HPDE6-E6E7 (cell line): ENCODE results near the gene CYS1.
A peak's percentile ranks its signal among the peaks of the same experiment; 100 is the strongest.
"Not testable (repeated sequence)": the region's sequence is repeated elsewhere in the genome, so short reads cannot be mapped to it uniquely, and the experiment has no call there.

Source experiments
- DNase-seq: peaks from one replicate; pipeline ENCODE4 v3.0.0; 2011; ENCODE audit warnings: missing footprints; ENCODE audit errors: extremely low spot score

The CYS1 gene, protein sequence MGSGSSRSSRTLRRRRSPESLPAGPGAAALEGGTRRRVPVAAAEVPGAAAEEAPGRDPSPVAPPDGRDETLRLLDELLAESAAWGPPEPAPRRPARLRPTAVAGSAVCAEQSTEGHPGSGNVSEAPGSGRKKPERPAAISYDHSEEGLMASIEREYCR

DNA sequence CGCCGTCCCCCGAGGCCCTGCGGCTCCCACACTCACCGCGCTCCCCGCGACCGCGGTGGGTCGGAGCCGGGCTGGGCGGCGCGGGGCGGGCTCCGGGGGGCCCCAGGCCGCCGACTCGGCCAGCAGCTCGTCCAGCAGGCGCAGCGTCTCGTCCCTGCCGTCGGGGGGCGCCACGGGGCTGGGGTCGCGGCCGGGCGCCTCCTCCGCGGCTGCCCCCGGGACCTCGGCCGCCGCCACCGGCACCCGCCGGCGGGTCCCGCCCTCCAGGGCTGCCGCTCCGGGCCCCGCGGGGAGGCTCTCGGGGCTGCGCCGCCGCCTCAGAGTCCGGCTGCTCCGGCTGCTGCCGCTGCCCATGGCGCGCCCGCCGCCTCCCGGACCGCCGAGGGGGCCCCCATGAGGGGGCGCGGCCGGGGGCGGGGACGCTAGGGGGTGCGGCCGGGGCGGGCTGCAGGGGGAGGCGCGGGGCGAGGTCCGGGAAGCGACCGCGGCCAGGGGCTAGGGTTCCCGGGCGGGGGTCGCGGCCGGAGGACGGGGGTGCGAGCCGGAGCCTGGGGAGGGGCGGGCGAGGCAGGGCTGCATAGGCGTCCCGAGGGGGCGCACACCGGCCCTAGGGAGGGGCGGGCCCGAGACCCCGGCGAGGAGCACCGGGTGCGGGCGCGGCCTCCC, at the start of gene CYS1:
TSS of gene CYS1 (minus strand) at position 542 of the 666 bp plus-strand sequence. CDS start at position 354, 188 bp downstream.
- DNase-seq = no peak

DNA sequence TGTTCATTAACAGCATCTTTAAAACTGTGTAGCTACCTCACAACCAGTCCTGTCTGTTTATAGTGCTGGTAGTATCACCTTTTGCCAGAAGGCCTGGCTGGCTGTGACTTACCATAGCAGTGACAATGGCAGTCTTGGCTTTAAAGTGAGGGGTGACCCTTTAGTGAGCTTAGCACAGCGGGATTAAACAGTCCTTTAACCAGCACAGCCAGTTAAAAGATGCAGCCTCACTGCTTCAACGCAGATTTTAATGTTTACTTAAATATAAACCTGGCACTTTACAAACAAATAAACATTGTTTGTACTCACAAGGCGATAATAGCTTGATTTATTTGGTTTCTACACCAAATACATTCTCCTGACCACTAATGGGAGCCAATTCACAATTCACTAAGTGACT, 49.3 kb upstream of the CYS1 start:
- no peak for DNase-seq

DNA sequence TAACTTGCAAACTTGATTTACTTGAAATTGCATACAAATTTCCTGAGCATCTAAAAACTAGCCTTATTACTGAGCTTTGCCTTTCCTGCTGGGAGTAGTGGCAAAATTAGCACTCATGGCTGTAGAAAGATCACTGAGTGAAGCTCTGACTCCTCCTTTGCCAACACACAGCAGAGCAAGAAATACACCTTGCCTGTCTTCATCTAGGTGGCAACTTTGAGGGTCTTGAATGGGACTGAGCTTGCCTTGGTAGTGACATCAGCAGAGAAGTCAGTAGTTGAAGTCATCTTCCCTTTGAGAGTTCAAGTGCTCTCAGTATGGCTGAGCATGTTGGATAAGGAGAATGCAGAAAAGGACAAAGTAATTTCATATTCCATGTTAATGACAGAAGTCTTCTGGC, 48.2 kb upstream of the CYS1 start:
- no peak for DNase-seq

DNA sequence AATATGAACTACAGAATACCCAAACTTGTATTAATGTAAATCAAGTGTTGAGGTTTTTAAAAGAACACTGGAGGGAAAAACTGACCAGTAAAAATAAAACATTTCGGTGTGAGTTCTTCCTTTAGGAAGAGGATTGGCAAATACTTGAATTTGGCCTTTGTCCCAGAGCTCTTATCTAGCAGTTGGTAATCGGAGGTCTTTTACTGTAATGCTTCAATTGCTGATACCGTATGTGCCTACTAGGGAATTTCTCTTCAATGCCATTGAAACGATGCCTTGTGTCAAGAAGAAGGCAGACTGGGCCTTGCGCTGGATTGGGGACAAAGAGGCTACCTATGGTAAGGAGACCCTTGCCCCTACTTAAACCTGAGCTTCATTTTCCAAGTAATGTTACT, 46.4 kb upstream of the CYS1 start:
- DNase-seq = no peak

DNA sequence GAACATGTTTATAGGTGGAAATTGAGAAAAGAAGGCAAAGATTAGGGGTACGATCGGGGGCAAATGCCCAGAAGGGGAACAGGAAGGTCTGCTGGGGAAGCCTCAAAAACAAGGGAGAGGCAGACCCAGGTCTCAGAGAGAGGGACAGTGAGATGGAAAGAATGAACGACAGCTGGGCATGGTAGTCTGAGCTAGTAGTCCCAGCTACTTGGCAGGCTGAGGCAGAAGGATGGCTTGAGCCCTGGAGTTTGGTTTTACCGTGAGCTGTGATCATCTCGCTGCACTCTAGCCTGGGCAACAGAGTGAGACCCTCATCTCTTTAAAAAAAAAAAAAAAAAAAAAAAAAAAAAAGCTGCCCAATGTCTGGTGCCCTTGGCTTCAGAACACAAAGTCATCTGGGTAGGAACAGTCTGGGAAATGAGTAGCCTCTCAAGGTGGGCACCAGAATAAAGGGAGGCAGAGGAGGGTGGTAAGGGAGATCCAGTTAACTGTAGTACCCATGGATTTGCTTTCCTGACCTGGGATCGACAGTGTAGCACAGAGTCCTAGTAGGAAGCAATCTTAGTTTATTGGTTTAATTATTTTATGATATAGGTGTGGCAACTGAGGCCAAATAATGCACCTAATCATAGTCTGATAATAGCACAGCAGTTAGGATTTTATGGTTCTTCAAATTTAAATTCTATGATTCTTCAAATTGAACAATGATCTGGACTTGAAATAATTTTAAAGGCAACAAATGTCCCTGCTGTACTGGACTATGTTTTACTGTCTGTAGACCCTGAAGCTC, 45.8 kb upstream of the CYS1 start:
- DNase-seq = no peak

DNA sequence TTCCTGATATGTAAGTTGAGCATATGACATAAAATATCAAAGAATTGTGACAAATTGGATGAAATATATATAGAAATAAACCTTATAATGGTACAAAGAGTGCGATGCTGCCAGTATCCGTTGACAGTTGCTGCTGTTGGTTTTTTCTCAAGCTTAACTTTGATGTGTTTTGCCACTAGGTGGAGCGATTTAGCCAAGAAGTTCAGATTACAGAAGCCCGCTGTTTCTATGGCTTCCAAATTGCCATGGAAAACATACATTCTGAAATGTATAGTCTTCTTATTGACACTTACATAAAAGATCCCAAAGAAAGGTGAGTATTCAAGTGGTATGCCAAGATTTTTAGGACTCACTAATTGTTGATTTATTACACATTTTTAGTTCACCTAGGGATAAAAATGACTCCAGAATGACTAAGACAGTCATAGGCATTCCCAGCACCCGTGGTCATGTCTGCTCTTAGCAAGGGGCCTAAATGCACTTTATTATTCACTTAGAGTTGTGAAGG, 44.4 kb upstream of the CYS1 start:
- DNase-seq = no peak

DNA sequence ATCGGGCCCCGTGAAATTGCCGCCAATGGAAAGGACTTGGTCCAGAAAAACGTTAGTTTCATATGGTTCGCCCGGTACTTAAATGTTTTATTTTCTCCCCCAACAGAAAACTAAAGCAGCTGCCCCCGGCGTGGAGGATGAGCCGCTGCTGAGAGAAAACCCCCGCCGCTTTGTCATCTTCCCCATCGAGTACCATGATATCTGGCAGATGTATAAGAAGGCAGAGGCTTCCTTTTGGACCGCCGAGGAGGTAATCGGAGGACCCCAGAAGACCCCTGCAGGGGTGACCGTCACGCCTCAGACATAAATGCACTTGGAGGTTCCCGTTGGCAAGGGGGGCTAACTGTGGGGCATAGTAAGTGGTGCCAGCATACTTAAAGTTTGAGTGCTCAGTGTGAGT, 43.1 kb upstream of the CYS1 start:
- no peak for DNase-seq

DNA sequence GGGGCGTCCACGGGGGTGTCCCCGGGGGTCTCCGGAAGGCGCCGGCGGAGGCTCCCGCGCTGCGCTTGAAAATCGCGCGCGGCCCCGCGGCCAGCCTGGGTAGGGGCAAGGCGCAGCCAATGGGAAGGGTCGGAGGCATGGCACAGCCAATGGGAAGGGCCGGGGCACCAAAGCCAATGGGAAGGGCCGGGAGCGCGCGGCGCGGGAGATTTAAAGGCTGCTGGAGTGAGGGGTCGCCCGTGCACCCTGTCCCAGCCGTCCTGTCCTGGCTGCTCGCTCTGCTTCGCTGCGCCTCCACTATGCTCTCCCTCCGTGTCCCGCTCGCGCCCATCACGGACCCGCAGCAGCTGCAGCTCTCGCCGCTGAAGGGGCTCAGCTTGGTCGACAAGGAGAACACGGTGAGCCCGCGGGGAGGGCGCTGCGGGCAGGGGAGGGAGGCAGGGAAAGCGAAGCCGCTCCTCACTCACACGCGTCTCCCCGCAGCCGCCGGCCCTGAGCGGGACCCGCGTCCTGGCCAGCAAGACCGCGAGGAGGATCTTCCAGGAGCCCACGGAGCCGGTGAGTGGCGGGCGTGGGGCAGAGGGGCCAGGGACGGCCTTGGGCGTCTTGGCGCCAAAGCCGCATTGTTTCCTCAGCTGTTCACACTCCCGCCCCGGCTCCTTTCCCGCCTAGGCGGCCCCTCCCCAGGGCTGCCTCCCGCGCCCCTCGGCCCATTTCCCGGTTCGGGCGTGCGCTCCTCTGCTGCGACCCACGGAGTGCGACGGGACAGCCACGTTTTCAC, 42.5 kb upstream of the CYS1 start, which contains the start of gene RRM2:
TSS of gene RRM2 (plus strand) at position 240 of the 781 bp plus-strand sequence. CDS start at position 300, 60 bp downstream.
- DNase-seq = peak; percentile 92

DNA sequence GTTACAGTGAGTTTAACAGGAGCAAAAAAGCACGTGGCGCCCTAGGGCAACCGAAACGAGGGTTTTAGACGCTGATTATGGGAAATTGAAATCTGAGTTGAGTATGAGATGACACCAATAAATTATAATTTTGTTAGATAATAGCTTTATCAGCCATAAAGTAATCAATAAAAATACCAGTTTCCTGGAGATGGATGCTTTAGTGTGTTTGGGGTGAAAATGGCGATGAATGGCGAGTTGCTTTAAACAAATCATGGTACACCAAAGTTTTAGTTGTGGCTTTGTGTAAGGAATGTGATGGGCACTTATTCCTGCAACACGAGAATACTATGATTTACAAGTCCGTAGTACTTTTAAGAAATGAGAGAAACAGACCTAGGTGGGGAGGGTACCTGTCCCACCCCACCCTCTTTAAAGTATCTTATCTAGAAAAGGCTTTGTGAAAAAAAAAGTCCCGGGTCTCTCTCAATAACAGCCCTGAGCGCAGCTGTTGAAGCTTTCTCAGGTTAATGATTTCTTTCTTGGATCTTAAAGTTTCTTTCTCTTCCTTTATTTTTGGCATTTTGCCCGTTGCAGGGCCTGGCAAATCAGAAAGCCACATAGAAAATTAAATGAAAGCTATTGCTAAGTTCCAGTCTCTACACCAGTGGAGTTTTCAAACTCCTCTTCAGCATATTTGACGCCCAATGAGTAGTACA, 40.8 kb upstream of the CYS1 start:
- no peak for DNase-seq

DNA sequence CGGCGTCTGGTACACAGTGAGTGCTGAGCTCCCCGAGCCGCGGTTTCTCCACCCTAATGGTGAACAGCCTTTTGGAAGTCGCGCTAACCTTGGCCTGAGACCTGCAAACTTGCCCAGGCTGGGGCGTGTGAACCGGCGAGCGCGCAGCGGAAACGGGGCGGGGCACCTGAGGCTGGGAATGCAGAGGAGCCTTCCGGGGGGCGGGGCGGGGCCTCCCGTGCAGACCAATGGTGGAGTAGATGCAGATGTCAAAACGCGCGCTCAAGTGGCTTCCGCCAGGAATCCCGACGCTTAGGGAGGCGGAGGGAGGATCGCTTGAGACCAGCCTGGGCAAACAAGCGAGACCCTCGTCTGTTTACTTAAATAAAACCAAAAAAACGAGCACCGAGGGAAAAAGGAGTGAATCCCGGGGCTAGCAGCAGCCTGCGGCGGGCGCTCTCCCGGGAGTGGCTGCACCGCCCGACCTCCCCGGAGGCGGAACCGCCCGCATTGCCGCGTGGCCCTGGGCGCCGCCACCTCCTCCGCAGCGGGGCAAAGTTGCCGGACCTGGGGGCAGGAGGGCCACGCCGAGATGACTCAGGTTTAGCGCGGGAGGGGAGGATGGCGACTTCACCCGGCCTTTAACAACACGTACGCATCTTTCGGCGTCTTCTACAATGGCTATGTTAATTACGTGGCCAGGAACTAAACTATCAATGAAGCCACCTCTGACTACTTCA, 40.1 kb upstream of the CYS1 start:
- DNase-seq = peak; percentile 92

DNA sequence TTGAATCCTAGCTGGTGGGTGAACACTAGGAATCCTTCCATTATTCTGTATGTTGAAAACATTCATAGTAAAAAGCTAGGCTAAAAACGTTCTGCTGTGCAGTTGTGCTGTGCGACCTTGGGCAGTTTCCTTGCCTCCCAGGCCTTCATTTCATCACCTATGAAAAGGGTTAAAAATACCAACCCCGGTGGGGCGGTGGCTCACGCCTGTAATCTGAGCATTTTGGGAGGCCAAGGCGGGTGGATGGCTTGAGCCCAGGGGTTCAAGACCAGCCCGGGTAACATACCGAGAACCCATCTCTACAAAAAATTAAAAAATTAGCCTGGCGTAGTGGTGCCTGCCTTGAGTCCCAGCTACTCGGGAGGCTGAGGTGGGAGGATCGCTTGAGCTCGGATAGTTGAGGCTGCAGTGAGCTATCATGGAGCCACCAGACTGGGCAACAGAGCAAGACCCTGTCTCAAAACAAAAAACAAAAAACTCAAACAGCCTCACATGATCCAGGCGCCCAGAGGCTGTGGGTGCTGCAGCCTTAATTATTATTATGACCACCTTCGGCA, 39.5 kb upstream of the CYS1 start:
- DNase-seq = no peak

DNA sequence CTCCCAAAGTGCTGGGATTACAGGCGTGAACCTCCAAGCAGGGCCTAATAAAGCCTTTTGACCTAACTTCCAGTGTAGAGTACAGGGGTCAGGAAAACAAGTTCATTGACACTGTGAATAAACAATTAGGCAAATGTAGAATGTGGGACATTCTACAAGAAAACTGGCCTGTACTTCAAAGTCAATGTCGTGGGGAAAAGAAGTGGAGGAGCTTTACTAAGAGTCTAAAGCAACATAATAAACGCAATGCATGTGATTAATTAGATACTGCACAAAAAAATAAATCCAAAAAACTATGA, 38.8 kb upstream of the CYS1 start:
- no peak for DNase-seq

DNA sequence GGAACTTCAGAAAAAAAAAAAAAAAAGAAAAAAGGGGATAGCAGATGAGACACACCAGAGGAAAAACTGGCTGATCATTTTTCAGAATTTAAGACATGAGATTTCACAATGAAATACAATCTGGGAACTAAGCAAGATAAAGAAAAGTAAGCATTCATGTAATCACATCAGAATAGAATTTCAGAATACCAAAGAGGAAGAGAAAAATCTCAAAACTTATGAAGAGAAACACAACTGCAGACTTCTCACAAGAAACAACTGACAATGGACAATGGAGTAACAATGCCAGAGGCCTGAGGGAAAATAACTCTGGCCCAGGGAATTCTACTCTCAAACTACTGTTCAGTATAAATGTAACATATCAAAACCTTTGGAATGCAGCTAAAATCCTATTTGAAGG, 29.1 kb upstream of the CYS1 start:
- no peak for DNase-seq

DNA sequence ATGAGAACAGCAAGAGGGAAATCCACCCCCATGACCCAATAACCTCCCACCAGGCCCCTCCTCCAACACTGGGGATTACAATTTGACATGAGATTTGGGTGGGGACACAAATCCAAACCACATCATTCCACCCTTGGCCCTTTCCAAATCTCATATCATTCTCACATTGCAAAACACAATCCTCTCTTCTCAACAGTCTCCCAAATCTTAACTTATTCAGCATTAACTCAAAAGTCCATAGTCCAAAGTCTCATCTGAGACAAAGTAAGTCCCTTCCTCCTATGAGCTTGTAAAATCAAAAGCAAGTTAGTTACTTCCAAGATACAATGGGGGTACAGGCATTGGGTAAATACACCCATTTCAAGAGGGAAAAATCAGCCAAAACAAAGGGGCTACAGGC, 24.7 kb upstream of the CYS1 start:
- DNase-seq = not testable (repeated sequence)

DNA sequence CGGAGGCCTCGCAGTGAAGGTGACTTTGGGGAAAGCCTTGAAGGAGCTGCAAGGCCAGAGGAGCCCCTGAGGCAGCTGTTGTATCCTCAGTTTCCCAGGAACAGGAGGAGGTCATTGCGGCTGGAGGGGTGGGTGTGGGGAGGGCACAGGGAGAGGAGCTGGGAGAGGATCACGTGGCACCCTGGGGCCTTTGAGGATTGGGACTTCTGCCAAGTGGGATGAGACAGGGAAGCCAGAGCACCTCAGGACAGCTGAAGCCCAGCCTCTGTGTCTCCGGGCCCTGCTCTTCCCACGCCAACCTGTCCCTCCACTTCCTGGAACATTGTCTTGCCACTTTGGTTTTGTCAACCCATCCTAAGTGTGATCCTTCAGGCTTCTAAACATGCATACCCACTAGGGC, 23.0 kb upstream of the CYS1 start:
- no peak for DNase-seq

DNA sequence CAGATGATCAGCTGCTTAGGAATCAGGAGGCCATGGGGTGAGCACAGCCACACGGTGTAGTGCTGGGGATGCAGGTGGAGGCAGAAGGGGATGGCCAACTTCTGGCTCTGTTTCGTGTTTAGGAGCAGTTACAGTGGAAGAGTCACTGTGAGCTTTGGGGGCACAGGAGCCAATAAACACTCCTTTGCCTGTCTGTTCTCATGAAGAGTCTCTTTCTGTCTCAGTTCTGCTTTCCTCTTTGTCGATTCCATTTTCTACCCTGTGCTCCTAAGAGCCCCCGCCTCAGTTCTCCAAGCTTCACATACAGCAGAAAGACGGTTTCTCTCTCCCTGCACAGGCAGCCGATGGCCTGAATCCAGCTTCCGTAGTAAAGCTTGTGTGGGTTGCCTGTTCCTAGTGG, 21.3 kb upstream of the CYS1 start:
- no peak for DNase-seq

DNA sequence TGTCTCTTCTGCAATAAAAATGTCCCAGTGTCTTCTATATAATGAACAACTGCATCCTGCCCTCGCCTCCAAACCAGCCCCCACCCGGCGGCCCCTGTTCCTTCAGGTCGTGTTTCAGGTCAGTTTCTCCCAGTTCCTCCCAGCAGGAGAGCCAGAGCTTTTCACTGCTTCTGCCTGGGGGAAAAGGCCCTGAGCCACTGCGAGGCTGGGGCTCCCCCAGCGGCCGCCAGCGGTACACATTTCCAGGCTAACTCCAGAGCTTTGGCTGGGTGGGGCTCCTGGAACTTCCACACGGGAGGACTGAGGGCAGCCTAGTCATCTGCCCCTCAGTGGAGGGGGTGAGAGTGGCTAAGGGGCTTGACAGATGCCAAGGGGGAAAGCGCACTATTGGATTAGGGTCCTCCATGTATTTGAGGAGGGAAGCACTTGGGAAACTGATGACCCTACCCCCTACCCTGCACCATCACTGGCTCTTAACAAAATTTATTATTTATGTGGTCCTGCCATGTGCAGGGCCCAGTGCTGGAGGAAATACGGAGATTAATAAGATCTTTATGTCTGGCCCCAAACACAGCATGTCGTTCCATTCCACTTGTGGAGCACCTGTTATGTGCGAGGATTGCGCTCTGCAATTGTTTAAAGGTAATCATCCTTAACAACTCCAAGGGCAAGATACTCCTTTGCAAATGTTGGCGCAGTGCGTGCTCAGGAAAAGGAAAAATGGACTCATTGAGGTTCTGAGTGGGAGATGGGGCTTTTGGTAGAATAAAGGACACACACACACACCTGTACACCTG, 17.3 kb upstream of the CYS1 start:
- peak; percentile 87 for DNase-seq

DNA sequence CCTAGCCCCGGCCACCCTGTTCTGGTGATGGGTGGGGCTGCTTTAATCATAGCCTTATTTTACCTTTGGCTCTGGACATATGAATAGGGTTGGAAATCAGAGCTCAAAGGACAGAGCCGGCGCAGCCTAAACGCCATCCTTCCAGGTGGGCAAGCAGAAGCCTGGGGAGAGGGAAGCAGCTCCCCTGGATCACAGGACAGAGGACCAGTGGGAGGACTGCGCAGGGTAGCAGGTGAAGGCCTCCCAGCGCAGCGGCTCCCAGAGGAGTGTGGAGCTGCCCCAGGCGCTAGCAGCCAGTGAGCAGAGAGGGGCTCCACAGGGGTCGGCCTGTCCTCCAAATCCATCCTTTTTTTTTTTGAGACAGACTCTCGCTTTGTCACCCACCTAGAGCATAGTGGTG, 16.4 kb upstream of the CYS1 start:
- DNase-seq = no peak

DNA sequence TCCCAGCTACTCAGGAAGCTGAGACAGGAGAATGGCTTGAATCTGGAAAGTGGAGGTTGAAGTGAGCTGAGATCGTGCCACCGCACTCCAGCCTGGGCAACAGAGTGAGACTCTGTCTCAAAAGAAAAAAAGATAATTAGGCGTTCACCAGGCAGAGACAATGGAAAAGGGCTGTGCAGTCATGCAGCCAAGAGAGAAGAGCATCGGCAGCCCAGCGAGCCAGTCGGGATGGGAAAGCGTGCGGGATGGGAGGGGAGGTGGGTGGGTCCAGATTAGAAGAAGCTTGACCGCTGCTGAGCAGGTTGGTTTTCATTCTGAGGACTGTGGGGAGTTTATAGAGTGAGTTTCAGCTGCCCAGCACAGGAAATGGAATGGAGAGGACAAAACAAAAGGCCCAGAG, 15.0 kb upstream of the CYS1 start:
- no peak for DNase-seq
